ENCODE data around the gene FMN1.

The FMN1 gene

DNA sequence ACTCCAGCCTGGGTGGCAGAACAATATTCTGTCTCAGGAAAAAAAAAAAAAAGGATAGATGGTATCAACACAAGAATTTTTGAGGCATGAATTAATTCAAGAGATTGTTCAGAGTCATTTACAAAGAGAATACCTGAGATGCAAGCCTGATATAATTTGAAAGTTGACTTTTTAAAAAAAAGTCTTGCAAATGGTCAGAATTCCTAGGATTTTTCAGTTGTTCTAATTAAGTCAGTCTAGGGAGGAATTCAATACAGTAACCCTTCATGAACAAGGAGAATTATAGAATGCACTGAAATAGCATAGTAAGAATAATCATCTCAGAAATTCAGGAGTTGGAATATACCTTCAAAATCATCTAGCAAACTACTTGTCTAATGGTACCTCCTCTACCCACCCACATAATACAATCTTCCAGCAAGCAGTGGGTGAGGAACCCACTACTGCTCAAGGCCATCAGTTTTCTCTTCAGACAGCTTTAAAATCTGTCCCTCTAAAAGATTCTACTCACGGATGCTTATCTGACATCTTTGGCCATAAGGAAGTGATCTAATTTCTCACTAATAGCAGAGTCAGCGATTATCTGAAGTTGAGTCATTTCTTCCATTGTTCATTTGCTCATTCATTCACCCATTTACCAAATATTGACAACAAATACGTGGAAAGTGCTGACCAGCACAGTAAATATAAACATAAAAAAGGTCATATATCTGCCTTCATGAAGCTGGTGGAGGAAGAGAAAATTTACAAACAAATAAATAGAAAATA is 317.1 kb downstream of the FMN1 start:
- in situ Hi-C loops (cut with HindIII; ENCODE audit: low pct_unique_long_range_greater_than_20kb, low sequenced_read_pairs) = no loop called here
- no peak for DNase-seq (ENCODE audit: low read depth in 1 of 2, low spot score in 1 of 2)
- TF ChIP-seq JUND (IDR thresholded peaks at IDR 0.05; ENCODE audit: low read depth) = no peak

GRCh38 chr15:32873284-32874114 is 321.0 kb downstream of the FMN1 start:
- in situ Hi-C loops (cut with HindIII; ENCODE audit: low pct_unique_long_range_greater_than_20kb, low sequenced_read_pairs) = no loop called here
- DNase-seq (ENCODE audit: low read depth in 1 of 2, low spot score in 1 of 2) = no peak
- TF ChIP-seq JUND (IDR thresholded peaks at IDR 0.05; ENCODE audit: low read depth) = no peak

- DNase-seq (ENCODE audit: low read depth in 1 of 2, low spot score in 1 of 2) = no peak
- TF ChIP-seq JUND (IDR thresholded peaks at IDR 0.05; ENCODE audit: low read depth) = no peak
- in situ Hi-C loops (cut with HindIII; ENCODE audit: low pct_unique_long_range_greater_than_20kb, low sequenced_read_pairs) = no loop called here
These were observed 321.8 kb downstream of the FMN1 start for GRCh38 chr15:32872621-32873283.

DNA sequence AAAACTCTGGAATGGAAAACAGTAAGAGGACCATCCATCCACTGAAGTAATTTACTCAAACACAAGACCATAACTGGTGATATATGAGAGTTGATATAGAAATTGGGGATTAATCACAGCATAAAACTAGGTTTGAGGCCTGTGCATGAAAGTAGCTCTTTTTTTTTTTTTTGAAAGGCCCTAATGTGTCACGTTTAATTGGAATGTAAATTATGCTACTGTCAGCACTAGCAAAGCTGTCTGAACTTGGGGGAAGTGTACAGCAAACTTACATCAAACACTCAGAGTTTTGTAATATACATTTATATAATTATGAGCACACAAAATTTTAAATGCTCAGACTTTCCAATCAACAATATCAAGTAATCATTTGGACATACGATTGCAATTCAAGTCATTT is 322.6 kb downstream of the FMN1 start:
- no peak for TF ChIP-seq JUND (IDR thresholded peaks at IDR 0.05; ENCODE audit: low read depth)
- in situ Hi-C loops (cut with HindIII; ENCODE audit: low pct_unique_long_range_greater_than_20kb, low sequenced_read_pairs) = no loop called here
- DNase-seq (ENCODE audit: low read depth in 1 of 2, low spot score in 1 of 2) = no peak

GRCh38 chr15:32870240-32871033 is 324.1 kb downstream of the FMN1 start:
- in situ Hi-C loops (cut with HindIII; ENCODE audit: low pct_unique_long_range_greater_than_20kb, low sequenced_read_pairs) = no loop called here
- DNase-seq (ENCODE audit: low read depth in 1 of 2, low spot score in 1 of 2) = no peak
- TF ChIP-seq JUND (IDR thresholded peaks at IDR 0.05; ENCODE audit: low read depth) = no peak

GRCh38 chr15:32869776-32870175 is 324.7 kb downstream of the FMN1 start:
- TF ChIP-seq JUND (IDR thresholded peaks at IDR 0.05; ENCODE audit: low read depth) = no peak
- in situ Hi-C loops (cut with HindIII; ENCODE audit: low pct_unique_long_range_greater_than_20kb, low sequenced_read_pairs) = no loop called here
- DNase-seq (ENCODE audit: low read depth in 1 of 2, low spot score in 1 of 2) = no peak

GRCh38 chr15:32867313-32867626 is 327.2 kb downstream of the FMN1 start:
- no peak for TF ChIP-seq JUND (IDR thresholded peaks at IDR 0.05; ENCODE audit: low read depth)
- no peak for DNase-seq (ENCODE audit: low read depth in 1 of 2, low spot score in 1 of 2)
- in situ Hi-C loops (cut with HindIII; ENCODE audit: low pct_unique_long_range_greater_than_20kb, low sequenced_read_pairs) = no loop called here

DNA sequence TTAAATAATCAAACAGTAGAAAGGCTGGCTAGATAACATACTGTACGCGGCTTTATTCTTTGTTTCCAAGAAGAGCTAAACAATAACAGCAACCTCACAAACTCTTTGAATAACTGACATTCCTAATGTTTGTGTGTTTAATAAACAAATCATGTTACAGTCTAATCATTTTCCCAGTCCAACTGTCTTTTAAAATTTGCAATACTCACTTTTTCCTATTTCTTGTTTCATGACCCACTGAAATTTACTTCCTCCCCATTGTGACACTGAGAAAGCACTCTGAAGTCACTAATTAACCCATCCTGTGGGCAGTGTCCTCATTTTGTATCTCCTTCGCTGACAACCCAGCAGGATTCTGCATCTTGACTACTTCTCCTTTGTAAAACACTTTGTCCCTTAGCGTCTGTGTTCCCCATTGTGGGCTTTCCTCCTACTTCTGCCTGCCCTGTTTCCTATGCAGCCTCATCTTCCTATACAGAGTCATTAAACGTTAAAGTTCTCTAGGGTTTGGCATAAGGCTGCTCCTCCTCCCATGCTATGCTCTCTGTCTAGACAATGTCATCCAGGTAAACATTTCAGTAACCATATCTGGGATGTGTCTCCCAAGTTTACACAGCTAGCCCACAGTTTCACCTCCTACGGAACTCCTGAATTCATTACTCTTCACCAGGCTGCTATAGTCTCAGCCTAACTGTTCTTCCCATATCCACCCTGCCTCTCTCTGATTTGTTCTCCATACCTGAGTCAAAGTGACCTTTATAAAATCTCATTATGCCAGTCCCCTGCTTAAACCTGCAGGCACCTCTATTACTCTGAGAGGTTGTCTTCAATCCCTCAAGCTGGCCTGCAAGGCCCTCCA is 327.8 kb downstream of the FMN1 start:
- in situ Hi-C loops (cut with HindIII; ENCODE audit: low pct_unique_long_range_greater_than_20kb, low sequenced_read_pairs) = no loop called here
- no peak for TF ChIP-seq JUND (IDR thresholded peaks at IDR 0.05; ENCODE audit: low read depth)
- DNase-seq (ENCODE audit: low read depth in 1 of 2, low spot score in 1 of 2) = no peak

GRCh38 chr15:32864841-32865240 is 329.7 kb downstream of the FMN1 start:
- TF ChIP-seq JUND (IDR thresholded peaks at IDR 0.05; ENCODE audit: low read depth) = no peak
- no peak for DNase-seq (ENCODE audit: low read depth in 1 of 2, low spot score in 1 of 2)
- in situ Hi-C loops (cut with HindIII; ENCODE audit: low pct_unique_long_range_greater_than_20kb, low sequenced_read_pairs) = no loop called here

- TF ChIP-seq JUND (IDR thresholded peaks at IDR 0.05; ENCODE audit: low read depth) = no peak
- in situ Hi-C loops (cut with HindIII; ENCODE audit: low pct_unique_long_range_greater_than_20kb, low sequenced_read_pairs) = no loop called here
- DNase-seq (ENCODE audit: low read depth in 1 of 2, low spot score in 1 of 2) = no peak
These were observed 330.5 kb downstream of the FMN1 start for GRCh38 chr15:32864051-32864450.

DNA sequence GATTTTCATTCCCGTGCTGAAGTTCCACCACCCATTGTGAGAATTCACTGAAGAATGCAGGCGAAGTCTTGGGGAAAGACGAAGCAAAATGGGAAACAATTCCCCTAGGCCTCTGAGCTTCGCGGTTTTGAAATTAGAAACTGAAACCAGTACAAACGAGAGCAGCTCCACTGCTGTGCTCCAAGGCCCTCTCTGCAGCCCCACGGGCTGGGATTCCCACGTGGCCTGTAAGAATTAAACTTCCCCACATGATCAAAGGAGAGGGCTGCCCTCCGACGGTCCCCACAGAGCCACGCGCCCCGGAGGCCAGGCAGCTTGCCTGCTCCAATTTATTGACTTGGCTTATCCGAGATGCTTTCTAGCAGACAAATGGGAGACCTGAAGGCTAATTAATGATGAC is 332.8 kb downstream of the FMN1 start:
- TF ChIP-seq JUND (IDR thresholded peaks at IDR 0.05; ENCODE audit: low read depth) = no peak
- in situ Hi-C loops (cut with HindIII; ENCODE audit: low pct_unique_long_range_greater_than_20kb, low sequenced_read_pairs) = no loop called here
- no peak for DNase-seq (ENCODE audit: low read depth in 1 of 2, low spot score in 1 of 2)

Data from T47D (cell line).